OCI-LY1 (cell line): ENCODE measurements around the gene ANKRD39.

Experiments
- EZH2 ChIP-seq: fragments of 200-600 bp; sonication (generic), shearing (Covaris generic); IDR thresholded peaks from 2 replicates; pipeline ENCODE4 v1.8.0; 2017; ENCODE audit warnings: borderline replicate concordance, mixed run types, mild to moderate bottlenecking, antibody characterized with exemption, low read length, moderate library complexity, mixed read lengths
- TF ChIP-seq, protein P1 (sequence below): fragments of 200-600 bp; sonication (generic), shearing (Covaris generic); IDR thresholded peaks from 2 replicates; pipeline ENCODE4 v1.5.1; 2017; ENCODE audit warnings: mild to moderate bottlenecking, antibody characterized with exemption, low read length, moderate library complexity, mixed read lengths

DNA sequence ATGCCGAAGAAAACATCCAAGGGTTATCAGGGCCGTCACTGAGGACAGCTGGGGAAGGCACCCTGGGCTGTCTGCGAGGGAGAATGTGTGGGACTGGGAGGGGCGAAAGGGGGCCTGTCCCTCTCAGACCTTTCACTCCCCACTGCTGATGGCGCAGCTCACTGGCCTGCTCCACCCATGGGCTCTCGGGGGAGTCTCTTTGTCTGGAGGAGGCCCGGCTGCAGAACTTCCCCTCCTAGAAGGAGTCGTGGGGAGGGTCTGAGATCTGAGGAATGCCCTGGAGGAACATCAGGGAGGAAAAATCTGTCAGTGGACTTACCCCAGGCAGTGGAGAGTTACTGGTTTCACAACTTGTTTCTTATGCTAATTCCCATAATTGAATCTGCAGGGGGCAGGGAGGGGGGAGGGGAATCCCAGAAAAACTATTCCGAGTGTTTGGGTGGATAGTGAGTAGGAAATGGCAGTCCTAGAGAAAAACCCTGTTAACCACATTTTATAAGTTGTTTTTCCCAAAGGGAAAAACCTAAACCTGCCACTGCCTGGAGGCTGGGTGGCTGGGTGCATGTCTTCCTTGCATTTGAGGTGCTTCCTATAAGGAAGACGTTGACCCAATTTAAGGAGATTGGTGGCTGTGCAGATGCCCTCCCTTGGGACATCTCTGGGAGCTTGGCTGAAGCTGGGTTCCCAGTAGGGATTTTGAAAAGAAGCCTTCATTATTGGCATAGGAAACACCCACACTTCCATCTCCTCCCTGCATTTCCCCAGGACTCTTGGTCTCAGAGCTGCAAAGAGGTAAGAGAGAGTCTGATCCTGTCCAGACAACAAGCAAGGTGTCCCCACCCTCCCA, 23.8 kb upstream of the ANKRD39 start:
- TF ChIP-seq, protein P1, sequence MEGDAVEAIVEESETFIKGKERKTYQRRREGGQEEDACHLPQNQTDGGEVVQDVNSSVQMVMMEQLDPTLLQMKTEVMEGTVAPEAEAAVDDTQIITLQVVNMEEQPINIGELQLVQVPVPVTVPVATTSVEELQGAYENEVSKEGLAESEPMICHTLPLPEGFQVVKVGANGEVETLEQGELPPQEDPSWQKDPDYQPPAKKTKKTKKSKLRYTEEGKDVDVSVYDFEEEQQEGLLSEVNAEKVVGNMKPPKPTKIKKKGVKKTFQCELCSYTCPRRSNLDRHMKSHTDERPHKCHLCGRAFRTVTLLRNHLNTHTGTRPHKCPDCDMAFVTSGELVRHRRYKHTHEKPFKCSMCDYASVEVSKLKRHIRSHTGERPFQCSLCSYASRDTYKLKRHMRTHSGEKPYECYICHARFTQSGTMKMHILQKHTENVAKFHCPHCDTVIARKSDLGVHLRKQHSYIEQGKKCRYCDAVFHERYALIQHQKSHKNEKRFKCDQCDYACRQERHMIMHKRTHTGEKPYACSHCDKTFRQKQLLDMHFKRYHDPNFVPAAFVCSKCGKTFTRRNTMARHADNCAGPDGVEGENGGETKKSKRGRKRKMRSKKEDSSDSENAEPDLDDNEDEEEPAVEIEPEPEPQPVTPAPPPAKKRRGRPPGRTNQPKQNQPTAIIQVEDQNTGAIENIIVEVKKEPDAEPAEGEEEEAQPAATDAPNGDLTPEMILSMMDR = no peak
- no peak for TF ChIP-seq EZH2
